T1000 (cell line): ENCODE results near the gene MMP25.
"Not testable (repeated sequence)": the region's sequence is repeated elsewhere in the genome, so short reads cannot be mapped to it uniquely, and the experiment has no call there.

Experiments used
- DNase-seq: peaks from one replicate; lab custom pipeline; 2025; ENCODE audit warnings: mixed read lengths; lab: John Stamatoyannopoulos, UW

The MMP25 gene

GRCh38 chr16:3030222-3031212, 15.8 kb upstream of the MMP25 start:
- no peak for DNase-seq

DNA sequence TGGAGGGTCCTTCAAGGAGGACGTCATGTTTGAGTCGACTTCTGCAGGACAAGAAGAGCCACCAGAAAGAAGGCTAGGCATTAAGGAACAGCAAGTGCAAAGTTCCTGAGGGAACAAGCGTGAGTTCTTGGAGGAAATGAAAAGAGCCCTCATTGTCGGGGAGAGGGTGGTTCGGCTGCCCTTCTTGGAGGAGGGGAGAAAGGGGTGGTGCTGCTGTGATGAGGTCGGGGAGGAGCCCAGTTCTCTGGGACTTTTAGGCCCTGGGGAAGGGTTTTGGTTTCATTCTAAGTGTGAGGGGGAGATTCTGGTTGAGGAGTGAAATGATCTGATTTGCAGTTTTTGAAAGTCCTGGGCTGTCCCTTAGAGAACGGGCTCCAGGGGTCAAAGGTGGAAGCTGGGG, 13.7 kb upstream of the MMP25 start:
- no peak for DNase-seq

DNA sequence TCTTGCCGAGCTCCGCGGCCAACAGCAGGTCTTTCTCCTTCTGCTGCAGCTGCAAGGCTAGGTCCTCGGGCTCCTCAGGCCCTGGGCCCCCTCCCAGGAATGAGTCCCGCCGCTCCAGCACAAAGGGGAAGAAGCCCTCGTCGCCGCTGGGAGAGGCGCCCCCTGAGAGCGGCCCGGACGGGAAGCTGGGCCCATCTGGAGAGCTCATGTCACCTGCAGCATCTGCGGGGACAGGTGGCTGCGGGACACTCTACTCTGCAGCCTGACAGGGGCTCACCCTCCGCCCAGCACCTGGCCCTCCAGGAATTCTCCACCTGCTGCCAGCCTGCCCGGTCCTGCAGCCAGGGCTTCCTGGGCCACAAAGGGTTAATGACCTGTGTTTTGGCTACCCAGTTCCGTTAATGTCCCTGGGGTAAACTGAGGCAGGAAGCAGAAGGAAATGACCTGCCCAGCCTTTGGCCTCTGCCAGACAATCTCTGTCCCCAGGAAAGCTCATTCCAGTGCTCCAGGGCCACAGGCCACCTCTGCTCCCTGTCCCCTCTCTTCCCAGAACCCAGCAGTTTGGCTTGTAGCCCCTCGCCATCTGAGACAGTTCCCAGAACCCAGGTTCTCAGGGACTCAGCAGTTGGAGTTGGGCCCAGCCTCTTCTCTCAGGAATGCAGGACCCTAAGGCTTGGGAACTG, 10.9 kb upstream of the MMP25 start:
- DNase-seq: no peak

GRCh38 chr16:3035972-3036725, 10.2 kb upstream of the MMP25 start:
- DNase-seq: no peak

DNA sequence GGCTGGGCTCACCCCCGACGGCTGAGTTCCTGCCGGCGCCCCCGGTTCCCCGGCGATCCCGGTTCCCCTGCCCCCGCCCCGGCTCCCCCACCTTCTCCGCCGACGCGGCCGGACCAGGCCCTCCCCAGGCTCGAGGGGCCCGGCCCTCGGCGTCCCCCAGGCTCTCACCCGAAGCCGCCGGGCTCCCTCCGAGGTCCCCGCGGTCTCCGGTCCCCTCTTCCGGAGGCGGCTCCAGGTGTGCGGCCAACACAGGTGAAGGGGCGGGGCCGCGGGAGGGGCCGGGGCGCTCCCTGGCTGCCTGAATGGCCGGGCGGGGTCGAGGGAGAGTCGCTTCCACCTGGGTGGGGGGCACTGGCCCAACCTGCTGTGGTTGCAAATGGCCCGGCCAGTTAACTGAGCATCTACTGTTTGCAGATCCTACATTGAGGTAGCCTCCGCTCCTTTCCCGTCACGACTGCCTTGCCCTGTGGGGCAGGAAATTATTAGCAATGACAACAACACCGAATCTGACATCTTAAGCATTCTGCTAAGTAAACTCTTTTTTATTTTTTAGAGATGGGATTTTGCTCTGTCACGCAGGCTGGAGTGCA, 9.5 kb upstream of the MMP25 start, which contains the start of gene BICDL2:
Gene BICDL2, minus strand, starts transcription at position 219 of the 590 bp plus-strand sequence. CDS start 1,448 bp downstream, outside the sequence.
- DNase-seq: no peak

DNA sequence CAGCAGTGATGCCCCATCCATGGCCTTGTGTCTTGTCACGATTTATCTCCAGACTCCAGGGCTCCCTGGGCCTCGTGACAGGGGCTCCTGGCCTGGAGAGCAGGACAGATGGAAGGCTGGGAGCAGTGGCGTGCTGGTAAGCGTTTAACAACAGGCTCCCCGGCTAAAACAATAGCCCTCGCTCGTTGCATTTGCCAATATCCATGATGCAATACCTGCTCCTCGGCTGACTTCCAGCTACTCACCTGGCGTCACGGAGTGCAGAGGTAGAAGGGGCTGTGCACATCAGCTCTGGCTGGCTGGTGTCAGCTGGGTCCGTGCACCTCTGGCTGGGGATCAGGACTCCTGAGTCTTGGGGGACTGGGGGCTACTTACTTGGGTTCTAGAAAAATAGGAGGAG, 8.1 kb upstream of the MMP25 start:
- DNase-seq: no peak

GRCh38 chr16:3038896-3039295, 7.5 kb upstream of the MMP25 start:
- DNase-seq: no peak

- DNase-seq: no peak
Measured at GRCh38 chr16:3042376-3042775, 4.0 kb upstream of the MMP25 start.

DNA sequence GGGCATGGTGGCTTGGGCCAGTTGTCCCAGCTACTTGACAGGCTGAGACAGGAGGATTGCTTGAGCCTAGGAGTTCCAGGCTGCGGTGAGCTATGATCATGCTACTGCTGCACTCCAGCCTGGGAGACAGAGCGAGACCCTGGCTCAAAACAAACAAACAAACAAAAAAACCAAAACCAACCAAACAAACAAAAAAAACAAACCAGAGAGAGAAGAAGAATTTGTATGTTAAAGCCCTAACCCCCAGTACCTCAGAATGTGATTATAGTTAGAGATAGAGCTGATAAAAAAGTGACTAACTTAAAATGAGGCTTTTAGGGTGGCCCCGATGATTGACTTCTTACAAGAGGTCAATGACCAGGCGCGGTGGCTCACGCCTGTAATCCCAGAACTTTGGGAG, 1.7 kb upstream of the MMP25 start:
- DNase-seq: no peak

- DNase-seq: no peak
Measured at GRCh38 chr16:3046641-3047386, 453 bp downstream of the MMP25 start.

DNA sequence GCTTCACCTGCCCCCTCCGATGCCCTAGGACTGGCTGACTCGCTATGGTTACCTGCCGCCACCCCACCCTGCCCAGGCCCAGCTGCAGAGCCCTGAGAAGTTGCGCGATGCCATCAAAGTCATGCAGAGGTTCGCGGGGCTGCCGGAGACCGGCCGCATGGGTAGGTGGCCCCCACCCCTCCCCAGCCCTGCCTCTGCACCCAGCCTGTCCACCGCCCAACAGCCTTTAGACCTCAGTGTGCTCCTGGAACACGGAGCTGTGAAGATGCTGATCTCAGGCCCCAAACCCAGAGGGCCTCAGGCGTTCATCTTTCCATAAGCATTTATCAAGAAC, 993 bp downstream of the MMP25 start:
- DNase-seq: no peak

DNA sequence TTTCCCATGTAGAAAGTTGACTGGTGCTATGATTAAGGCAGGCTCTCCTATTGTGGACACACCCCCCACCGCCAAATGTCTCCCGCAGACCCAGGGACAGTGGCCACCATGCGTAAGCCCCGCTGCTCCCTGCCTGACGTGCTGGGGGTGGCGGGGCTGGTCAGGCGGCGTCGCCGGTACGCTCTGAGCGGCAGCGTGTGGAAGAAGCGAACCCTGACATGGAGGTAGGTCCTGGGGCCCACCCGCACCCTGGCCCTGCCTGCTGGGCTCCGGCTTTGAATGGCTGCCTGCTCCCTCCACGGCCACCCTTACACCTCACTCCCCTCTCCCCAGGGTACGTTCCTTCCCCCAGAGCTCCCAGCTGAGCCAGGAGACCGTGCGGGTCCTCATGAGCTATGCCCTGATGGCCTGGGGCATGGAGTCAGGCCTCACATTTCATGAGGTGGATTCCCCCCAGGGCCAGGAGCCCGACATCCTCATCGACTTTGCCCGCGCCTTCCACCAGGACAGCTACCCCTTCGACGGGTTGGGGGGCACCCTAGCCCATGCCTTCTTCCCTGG, 3.6 kb downstream of the MMP25 start:
- no peak for DNase-seq

DNA sequence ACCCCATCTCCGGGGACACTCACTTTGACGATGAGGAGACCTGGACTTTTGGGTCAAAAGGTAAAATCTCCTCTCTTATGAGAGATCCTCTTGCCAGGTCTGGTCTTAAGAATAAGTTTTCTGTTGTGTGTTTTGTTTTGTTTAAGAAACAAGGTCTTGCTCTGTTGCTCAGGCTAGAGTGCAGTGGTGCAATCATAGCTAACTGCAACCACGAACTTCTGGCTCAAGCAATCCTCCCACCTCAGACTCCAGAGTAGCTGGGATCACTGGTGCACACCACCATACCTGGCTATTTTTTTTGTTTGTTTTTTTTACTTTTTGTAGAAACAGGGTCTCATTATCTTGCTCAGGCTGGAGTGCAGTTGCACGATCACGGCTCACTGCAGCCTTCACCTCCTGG, 4.1 kb downstream of the MMP25 start:
- DNase-seq: no peak

- DNase-seq: no peak
Measured at GRCh38 chr16:3051009-3051408, 4.6 kb downstream of the MMP25 start.

GRCh38 chr16:3051494-3051893, 5.1 kb downstream of the MMP25 start:
- DNase-seq: no peak

- DNase-seq: not testable (repeated sequence)
Measured at GRCh38 chr16:3052571-3053329, 6.4 kb downstream of the MMP25 start.

GRCh38 chr16:3053330-3053710, 7.0 kb downstream of the MMP25 start:
- DNase-seq: not testable (repeated sequence)

DNA sequence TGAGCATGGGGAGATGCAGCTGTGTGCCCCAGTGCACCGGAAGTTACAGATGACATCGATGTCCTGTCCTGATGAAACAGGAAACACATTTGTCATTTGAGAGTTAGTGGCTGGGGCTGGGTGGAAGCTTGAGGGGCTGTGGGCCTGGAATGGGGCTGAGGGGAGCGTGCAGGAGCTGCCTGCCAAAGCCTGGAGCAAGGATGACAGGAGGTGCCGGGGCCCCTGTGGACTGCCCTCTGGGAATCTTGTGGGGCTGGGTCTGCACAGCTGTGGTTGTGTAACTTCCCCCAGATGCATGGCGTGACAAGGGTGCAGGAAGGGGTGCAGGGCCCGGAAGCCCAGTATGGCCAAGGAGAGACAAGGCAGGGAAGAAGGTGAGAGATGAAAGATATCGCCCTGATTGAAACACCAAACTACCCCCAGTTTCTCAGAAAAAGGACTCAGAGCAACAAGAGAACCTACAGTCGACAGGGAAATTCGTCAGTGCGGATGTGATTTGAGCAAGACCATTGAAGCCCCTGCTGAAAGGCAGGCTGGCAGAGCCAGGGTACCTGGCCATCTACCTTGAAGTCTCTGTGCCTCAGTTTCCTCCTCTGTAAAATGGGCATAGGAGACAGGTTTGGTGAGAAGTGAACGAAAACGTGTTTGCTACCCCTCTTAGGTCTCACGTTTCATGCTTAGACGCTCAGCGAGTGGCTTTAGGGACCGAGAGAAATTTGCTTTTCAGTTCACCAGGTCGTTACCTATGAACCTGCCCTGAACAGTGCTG, 8.8 kb downstream of the MMP25 start:
- DNase-seq: no peak

- DNase-seq: not testable (repeated sequence)
Measured at GRCh38 chr16:3055734-3056115, 9.4 kb downstream of the MMP25 start.
